ENCODE measurements around the gene CALR.
"Not testable (repeated sequence)": the region's sequence is repeated elsewhere in the genome, so short reads cannot be mapped to it uniquely, and the experiment has no call there.

CALR gene

DNA sequence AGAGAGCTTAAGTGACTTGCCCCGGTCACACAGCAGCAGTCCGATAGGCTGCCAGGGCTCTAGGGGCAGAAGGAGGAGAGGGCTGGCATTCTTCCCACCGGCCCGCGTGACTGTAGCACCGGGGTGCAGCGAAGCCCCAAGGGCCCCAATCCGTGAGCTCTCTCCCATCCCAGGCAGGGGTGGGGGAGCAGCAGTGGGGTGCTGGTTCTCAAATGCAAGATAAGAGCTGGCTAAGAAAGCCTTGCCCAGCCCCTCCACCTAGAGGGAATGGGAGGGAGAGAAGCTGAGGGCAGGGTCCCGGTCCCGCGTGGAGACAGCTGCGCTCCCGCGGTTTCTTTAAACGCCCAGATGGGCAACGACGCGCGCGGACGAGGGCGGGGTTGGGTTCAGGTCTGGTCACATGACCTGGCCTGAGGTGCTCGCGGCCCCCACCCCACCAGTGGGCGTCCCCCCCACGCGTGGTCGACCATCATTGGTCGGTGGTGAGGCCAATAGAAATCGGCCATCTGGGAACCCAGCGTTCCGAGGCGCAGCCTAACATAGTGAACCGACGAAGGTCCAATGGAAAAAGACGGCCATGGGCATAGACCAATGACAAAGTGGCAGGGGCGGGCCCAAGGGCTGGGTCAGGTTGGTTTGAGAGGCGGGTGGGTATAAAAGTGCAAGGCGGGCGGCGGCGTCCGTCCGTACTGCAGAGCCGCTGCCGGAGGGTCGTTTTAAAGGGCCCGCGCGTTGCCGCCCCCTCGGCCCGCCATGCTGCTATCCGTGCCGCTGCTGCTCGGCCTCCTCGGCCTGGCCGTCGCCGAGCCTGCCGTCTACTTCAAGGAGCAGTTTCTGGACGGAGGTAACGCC is at the start of gene CALR:
Gene CALR, plus strand, starts transcription at position 683 of the 852 bp plus-strand sequence. Its CDS starts 71 bp downstream, at position 754.
- peak; percentile 99 for DNase-seq (ENCODE audit: low spot score)

DNA sequence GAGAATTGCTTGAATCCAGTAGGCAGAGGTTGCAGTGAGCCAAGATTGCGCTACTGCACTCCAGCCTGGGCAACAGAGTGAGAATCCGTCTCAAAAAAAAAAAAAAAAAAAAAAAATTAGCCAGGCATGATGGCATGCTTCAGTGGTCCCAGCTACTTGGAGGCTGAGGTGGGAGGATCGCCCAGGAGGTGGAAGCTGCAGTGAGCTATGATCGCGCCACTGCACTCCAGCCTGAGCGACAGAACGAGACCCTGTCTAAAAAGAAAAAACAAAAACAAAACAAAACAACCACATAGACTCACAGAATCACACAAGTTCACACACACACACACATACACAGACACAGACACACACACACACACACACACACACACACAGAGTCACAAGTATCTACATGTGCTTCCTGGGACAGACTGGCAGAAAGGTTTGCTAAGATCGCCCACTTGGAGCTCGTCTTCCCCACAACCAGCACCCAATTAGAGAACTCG is 48.1 kb upstream of the CALR start:
- DNase-seq (ENCODE audit: low spot score), result not testable (repeated sequence)

DNA sequence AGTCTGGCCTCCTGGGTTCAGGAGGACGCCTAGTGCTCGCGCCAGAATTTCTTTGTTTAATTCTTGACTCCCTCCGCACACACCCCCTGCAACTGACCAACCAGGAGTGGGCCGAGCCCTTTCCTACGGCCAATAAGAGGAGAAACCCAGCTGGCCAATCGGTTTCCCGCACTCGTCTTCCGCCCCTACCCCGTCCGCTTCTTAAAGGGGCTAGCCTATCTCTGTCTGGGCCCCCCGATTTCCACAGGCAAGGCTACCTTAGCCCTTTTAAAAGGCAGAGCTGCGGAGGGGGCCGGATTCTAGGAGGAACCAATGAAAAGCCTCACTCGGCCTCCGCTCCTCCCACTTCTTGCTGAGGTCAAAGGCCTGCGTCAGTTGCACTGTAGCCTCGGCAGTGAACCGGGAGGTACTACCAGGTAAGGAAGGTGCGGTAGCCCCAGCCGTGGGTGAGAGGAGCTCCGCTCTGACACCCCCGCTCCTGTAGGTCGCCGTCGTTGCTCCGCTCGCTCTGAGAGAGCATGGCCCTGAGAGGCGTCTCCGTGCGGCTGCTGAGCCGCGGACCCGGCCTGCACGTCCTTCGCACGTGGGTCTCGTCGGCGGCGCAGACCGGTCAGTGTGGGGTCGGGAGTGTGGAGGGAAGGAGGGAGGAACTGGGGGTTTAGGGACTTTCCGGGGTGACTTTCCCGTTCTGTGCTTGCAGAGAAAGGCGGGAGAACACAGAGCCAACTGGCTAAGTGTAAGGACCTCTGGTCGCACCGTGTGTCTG is 47.4 kb upstream of the CALR start, which contains the start of gene GCDH:
Gene GCDH, plus strand, starts transcription at position 374 of the 766 bp plus-strand sequence. Its CDS starts 145 bp downstream, at position 519.
- DNase-seq (ENCODE audit: low spot score), result peak; percentile 97

DNA sequence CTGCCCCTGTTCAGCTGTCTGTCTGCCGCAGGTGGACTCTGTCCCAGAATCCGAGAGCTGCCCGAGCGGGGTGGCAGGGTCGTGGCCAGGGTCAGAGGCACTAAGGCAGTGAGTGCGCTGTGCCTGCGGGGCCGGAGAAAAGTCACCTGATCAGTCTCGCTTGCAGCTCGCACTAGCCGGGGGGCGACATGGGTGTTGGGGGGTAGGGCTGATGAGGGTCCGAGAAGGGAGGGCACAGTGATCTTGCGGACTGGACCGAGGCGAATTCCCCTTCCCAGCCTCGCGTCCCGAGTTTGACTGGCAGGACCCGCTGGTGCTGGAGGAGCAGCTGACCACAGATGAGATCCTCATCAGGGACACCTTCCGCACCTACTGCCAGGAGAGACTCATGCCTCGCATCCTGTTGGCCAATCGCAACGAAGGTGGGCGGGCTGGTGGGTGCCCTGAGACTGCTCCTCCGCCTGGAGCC is 46.8 kb upstream of the CALR start:
- DNase-seq (ENCODE audit: low spot score), result no peak

DNA sequence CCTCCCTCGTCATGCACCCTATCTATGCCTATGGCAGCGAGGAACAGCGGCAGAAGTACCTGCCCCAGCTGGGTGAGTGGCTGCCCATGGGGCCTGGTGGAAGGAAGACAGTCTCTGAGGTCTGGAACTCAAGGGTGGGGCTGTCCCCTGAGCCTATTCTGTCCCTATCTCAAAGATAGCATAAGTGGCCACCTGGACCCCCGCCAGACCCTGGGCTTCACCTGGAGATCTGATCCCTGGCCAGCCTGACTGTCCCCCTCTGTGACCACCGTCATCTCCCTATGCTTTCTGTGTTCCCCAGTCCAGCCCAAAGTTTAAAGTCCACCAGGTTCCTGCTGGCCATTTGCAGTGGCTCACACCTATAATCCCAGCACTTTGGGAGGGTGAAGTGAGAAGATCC is 44.8 kb upstream of the CALR start:
- no peak for DNase-seq (ENCODE audit: low spot score)

DNA sequence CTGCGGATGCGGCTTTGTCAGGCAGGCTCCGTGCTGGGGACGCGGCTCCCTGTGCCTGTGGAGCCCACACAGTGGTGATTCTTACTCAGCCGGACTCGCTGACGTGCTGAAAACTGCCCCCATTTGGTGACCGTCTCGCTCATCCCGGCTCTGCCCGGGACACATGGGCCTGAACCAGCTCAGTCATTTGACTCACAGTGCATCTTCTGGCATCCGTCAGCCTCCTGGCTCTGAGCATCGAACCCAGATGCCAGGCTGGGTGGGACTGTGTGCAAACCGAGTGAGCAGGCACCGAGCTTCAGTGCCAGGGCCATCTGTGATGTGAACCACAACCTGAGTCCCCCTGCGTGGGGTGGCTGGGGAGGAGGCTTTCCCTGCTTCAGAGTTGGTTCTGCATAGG is 41.9 kb upstream of the CALR start:
- DNase-seq (ENCODE audit: low spot score), result no peak

DNA sequence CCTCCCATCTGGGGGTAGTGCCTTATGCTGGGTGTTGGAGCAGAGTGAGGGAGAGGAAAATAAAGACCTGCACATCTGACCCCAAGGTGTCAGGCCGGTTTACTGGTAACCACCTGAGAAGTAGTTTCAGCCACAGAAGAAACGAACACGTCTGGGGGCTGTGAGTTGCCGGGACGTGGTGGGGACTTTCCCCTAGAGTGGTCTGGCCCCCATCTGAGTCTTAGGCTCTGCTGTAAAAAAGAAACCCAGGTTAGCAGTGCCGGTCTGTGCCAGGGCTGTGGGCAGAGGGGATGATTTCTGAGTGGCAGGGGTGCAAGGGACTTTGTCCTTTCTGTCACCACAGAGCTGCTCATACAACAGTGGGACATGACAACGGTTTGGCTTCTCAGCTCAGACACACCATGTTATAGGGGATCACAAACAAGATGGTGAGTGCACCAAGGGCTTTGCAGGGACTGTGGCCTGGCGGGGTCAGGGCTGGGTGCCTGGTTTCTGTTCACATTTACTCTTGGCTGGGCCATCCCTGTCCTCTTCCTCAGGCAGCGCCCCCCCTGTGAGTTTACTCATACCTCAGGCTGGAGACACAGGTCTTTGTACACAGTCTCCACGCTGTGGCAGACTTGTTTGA is 38.4 kb upstream of the CALR start:
- DNase-seq (ENCODE audit: low spot score), result no peak

DNA sequence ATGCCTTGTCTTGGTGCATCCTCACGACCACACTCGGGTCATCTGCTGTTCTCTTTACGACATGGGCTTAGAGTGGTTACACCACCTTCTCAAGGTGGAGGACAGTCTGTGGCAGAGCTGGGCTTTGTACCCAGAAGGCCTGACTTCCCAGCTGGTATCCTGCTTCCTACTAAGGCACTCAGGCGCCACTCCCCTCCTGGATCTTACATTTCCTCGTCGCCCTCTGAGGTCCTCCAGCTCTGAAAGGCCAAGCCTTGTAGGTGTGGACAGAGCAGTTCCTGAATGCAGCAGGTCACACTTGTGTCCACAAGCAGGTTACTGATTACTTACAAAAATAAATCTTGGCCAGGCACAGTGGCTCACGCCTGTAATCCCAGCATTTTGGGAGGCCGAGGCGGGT is 31.2 kb upstream of the CALR start:
- DNase-seq (ENCODE audit: low spot score), result no peak

DNA sequence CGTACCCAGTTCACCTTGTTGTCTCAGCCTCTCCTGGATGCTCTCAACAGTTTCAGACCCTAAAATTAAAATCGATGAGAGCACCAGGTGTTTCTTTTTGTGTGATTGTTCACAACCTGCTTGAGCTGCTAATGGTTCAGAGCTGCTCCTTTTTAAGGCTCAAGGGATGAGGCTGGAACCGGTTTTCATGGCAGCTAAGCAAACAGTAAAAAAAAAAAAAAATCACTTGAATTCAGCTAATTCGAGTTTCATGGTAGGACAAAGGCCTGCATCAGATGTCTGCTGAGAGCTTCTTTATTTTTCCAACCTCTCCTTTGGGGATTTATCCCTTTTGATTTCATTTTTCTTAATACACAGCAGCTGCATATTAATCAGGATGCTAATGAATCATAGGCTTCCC is 25.8 kb upstream of the CALR start:
- DNase-seq (ENCODE audit: low spot score), result no peak

DNA sequence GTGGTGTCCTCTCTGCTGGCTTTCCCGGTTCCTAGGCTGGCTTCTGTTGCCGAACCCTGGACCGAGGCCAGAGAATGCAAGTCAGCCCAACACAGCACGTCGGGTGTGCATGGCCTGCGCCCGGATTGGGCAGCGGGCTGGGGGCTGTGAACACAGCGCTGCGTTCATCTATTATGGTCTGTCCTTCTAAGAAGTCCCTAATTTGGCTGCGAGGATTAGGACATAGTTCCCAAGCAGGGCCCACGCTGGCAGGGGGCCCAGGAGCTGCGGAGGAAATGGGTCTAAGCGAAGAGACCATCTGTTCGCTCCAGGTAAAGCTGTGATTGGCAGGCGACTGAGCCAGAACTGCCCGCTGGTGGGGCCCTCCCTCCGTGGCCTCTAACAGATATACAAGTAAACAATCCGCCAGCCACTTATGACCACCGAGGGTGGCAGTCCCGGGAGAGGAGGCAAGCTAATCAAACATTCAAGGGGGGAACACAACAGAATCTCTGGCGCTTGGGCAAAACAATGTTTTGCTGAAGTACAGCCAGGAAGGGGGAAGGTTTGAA is 25.3 kb upstream of the CALR start:
- DNase-seq (ENCODE audit: low spot score), result peak; percentile 68

DNA sequence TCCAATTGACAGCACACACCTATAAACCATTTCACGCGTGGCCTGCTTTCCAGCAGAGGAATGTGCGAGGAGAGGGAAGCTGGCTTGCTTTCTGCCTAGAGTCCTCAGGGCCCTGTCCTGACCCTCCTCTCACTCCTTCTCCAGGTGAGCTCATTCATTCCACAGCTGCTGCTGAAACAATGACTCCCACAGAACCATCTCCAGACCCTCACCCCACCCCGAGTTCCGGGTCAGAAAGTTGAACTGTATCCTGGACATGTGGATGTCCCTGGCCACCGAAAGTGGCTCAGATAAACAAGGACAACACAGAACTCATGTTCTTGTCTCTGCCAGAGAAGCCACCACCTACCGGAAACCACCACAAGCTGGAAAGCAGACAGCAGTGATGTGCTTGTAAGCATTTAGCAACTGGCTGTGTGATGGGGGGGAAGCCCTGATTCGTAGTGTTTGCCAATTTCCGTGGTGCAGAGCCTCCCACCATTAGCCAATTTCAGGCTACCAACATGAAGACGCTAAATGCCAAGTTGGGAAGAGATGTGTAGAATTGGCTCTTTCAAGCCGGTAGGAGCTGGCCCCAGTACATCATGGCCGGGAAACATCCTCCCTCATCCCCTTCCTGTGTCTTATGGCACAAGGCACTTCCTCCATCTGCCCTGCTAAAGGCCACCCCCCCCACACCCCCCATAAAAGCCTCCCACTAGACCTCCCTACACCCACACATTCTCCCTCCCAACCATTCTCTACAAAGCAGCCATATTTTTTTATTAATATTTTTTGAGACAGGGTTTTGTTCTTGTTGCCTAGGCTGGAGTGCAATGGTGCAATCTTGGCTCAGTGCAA is 24.3 kb upstream of the CALR start:
- DNase-seq (ENCODE audit: low spot score), result no peak

DNA sequence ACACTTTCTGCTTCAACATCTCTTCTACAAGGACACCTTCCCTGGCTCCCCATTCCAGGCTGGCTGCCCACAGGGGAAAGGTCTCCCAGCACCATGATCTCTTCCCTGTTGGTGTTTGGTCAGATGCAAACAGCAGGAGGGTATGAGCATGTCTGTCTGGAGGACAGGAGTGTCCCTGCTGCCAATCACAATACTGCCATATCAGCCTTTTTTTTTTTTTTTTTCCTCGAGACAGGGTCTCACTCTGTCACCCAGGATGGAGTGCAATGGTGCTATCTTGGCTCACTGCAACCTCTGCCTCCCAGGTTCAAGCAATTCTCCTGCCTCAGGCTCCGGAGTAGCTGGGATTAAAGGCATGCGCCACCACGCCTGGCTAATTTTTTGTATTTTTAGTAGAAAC is 22.5 kb upstream of the CALR start:
- not testable (repeated sequence) for DNase-seq (ENCODE audit: low spot score)

DNA sequence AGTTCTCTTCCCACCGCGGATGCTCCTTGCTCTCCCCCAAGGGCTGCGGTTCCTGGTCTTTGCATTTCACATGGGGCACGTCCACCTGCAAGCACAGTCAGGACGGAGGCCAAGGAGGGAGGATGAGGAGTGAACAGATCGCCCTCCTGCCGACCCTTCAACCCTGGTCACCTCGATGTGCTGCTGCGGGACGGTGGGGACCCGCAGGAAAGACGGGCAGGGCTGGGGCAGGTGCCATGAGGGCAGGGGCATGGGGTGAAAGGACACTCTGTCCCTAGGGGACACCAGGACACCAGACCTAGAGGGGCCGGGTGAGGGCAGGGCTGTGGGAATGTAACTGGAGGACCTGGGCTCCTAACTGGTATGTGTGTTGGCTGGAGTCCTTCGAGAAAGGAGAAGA is 20.2 kb upstream of the CALR start:
- DNase-seq (ENCODE audit: low spot score), result no peak

DNA sequence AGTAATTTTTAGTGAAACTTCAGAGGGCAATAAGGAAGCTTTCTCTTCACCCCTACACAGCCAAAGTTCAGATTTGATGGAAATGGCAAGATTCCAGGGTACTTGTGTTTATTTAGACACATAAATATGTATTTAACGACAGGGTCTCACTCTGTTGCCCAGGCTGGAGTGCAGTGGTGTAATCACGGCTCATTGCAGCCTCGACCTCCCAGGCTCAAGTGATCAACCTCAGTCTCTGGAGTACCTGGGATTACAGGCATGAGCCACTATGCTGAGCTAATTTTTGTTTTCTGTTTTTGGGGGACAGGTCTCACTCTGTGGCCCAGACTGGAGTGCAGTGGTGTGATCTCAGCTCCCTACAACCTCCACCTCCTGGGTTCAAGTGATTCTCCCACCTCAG is 17.4 kb upstream of the CALR start:
- no peak for DNase-seq (ENCODE audit: low spot score)

DNA sequence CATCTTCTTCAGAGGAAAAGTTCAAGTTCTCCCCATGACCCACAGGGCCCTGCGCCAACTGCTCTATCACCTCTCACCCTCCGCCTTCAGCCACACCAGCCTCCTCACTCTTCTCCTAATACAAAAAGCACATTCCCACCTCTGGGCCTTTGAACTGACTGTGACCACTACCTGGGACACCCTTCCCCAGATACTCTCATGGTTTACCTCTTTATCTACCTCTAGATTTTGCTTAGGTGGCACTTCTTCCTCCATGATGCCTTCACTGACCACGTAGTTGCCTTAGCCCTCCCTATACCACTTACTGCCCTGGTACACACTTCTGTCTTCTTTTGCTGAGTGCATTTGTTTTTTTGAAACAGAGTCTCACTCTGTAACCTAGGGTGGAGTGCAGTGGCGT is 15.4 kb upstream of the CALR start:
- DNase-seq (ENCODE audit: low spot score), result no peak

DNA sequence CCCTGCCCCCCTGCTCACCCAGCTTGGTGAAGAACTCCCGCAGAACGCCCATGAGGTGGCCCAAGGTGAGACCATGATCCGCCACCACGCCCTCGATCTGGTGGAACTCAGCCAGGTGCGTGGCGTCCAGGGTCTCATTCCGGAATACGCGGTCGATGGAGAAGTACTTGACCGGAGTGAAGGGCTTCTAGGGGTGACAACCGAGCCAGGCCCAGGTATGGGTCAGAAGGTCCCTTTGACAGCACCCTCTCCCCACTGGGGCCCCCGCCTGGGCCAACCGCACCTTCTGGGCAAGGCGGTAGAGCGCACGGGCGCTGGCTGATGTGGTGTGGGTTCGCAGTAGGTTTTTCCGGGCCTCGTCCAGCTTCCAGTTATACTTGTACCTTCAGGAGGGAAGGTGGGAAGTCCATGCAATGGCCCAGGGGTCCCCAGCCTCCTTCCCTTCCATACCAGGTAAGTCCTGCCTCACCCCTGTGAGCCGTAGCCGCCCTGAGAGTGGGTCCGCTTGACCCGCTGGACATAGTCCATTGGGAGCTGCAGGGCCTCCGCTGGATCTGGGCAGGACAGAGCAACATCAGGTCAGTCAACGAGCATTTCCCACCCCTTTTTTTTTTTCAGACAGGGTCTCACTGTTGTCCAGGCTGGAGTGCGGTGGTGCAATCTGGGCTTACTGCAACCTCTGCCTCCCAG is 13.6 kb upstream of the CALR start:
- no peak for DNase-seq (ENCODE audit: low spot score)

DNA sequence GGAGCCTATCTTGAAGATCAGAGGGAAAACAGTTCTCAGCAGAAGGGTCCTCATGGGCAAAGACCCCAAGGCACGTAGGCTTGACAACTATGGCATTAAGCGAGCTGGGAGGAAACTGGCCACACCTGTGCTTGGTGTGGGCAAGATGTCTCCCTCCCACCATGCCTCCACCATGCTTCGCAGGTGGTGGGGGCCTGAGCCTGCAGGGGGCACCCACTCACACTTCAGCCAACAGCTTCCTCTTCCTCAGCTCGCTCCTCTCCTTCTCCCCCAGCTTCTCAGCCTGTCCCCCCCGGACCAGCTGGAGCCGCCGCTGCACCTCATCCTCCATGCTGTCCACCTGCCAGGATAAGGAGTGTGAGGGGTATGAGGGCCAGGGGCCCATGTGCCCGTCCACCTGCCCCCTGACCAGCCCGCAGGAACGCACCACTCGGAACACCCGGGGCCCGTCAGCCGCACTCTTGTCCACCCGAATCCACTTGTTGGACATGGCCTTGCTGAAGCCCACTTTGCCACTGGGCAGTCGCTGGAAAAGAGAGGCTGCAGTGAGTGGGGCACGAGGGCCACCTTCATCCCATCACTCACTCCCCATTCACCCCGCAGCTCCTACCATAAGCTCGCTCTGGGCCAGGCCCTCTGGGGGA is 8.3 kb upstream of the CALR start:
- no peak for DNase-seq (ENCODE audit: low spot score)

DNA sequence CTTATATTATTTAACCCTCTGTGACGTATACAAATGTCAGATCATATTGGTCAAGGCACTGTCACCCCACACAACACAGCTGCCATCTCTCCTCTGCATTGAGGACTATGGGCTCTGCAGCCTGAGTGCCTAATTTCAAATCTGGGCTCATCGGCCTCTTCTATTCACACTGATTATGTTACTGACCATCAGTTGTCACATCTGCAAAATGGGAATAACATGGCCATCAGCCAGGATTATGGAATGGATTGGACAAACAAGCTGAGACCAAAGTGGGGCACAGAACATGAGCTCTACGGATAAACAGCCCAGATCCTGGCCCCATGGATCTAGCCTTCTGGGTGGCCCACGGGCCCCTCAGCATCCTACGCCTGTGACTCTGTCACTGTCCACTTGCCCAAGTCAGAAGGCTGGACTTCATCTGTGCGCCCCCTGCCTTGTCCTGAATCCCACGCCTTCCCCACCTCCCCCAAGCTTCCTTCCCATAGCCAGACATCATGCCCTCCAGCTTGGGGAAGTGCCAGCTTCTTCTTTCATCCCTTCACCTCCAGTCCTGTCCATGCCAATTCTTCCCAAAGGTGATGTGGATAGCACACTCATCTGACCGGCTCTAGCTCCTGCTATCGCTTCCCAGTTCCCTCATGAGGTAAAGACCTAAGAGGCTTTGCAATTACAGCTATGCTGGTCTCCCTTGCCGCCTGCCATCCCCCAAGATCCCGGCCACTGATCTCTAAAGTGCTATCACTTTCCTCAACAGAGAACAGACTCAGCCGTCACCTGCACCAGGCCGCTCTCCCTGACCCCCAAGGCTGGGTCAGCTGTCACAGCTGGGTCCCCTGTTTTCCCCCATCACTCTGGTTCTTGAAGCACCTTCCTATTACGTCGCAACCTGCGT is 5.8 kb upstream of the CALR start:
- DNase-seq (ENCODE audit: low spot score), result no peak

All from ecto neural progenitor cell (in vitro differentiated cells).